Testis (tissue), 2 donors: ENCODE results near the gene STK40.

Experiments used
- POLR2A ChIP-seq: fragments of 450-650 bp; IDR thresholded peaks from one replicate; pipeline ENCODE4 v1.6.1; 2017; ENCODE audit warnings: antibody characterized with exemption, mild to moderate bottlenecking, moderate library complexity
- TF ChIP-seq, protein P1 (sequence below), 3 experiments: fragments of 450-650 bp in 2 of 3; fragments of 200-600 bp in 1 of 3; sonication (generic) in 1 of 3; IDR thresholded peaks; one replicate each; pipeline ENCODE4 v1.5.1; 2016 to 2019; ENCODE audit warnings: antibody characterized with exemption in 3 of 3, mild to moderate bottlenecking in 2 of 3, moderate library complexity in 1 of 3

GRCh38 chr1:36389999-36390398 is 4.3 kb upstream of the STK40 start:
- TF ChIP-seq, protein P1, sequence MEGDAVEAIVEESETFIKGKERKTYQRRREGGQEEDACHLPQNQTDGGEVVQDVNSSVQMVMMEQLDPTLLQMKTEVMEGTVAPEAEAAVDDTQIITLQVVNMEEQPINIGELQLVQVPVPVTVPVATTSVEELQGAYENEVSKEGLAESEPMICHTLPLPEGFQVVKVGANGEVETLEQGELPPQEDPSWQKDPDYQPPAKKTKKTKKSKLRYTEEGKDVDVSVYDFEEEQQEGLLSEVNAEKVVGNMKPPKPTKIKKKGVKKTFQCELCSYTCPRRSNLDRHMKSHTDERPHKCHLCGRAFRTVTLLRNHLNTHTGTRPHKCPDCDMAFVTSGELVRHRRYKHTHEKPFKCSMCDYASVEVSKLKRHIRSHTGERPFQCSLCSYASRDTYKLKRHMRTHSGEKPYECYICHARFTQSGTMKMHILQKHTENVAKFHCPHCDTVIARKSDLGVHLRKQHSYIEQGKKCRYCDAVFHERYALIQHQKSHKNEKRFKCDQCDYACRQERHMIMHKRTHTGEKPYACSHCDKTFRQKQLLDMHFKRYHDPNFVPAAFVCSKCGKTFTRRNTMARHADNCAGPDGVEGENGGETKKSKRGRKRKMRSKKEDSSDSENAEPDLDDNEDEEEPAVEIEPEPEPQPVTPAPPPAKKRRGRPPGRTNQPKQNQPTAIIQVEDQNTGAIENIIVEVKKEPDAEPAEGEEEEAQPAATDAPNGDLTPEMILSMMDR (IDR thresholded peaks at IDR 0.05), result no peak
- no peak for TF ChIP-seq POLR2A
